WTC11 (cell line): ENCODE data around the gene RAB24. TPM values are rescaled to one million over a fixed set of nuclear protein-coding genes. Genes with fewer than 3 reads are reported as not detected.
A peak's percentile ranks its signal among the peaks of the same experiment; 100 is the strongest.

Experiments
- ATAC-seq: fragments of 200-7000 bp; cut with Tn5 transposase; 2 replicates; pipeline ENCODE4 v1.10.0; 2021; ENCODE audit warnings: mild to moderate bottlenecking, moderate library complexity
- CTCF ChIA-PET: fragments of 300-600 bp; sonication (Branson Sonifier 250); formaldehyde crosslinking; loops from one replicate; lab custom pipeline; 2021; ENCODE audit warnings: antibody characterized with exemption; lab: Charles Lee
- POLR2A ChIA-PET: fragments of 350-600 bp; sonication (Branson Sonifier 250); formaldehyde crosslinking; loops from one replicate; lab custom pipeline; 2021; ENCODE audit warnings: antibody characterized with exemption; lab: Charles Lee
- DNase-seq: peaks from one replicate; pipeline ENCODE4 v3.0.0; 2021; ENCODE audit warnings: low spot score
- H3K27ac Mint-ChIP-seq: 2 replicates; pipeline ENCODE4 v1.8.0; 2021; ENCODE audit warnings: mixed read lengths
- H3K27me3 Mint-ChIP-seq: 2 replicates; pipeline ENCODE4 v1.8.0; 2021; ENCODE audit warnings: low read depth, mild to moderate bottlenecking, moderate library complexity, mixed read lengths
- H3K36me3 Mint-ChIP-seq: 2 replicates; pipeline ENCODE4 v1.8.0; 2021; ENCODE audit warnings: mixed read lengths
- H3K4me1 Mint-ChIP-seq: 2 replicates; pipeline ENCODE4 v1.8.0; 2022; ENCODE audit warnings: mixed read lengths
- H3K4me3 Mint-ChIP-seq: 2 replicates; pipeline ENCODE4 v1.8.0; 2021; ENCODE audit warnings: mild to moderate bottlenecking, moderate library complexity, mixed read lengths
- H3K9me3 Mint-ChIP-seq: 2 replicates; pipeline ENCODE4 v1.8.0; 2021; ENCODE audit warnings: mixed read lengths
- ATF1 ChIP-seq: sonication (generic); formaldehyde crosslinking; IDR thresholded peaks from 2 replicates; pipeline ENCODE4 v1.8.1; 2023; ENCODE audit warnings: mild to moderate bottlenecking, moderate library complexity, missing genetic modification reagents
- ATF3 ChIP-seq: sonication (generic); formaldehyde crosslinking; conservative IDR thresholded peaks from 2 replicates; pipeline ENCODE4 v1.8.1; 2022; ENCODE audit warnings: mild to moderate bottlenecking, missing genetic modification reagents
- CREM ChIP-seq: sonication (generic); formaldehyde crosslinking; IDR thresholded peaks from 2 replicates; pipeline ENCODE4 v1.8.1; 2022; ENCODE audit warnings: mild to moderate bottlenecking, missing genetic modification reagents, moderate library complexity
- E2F4 ChIP-seq: sonication (generic); formaldehyde crosslinking; IDR thresholded peaks from 2 replicates; pipeline ENCODE4 v1.8.1; 2022; ENCODE audit warnings: low read depth, mild to moderate bottlenecking, moderate library complexity, missing genetic modification reagents, borderline replicate concordance
- E2F5 ChIP-seq: sonication (generic); formaldehyde crosslinking; IDR thresholded peaks from 2 replicates; pipeline ENCODE4 v1.8.1; 2022; ENCODE audit warnings: mild to moderate bottlenecking, moderate library complexity, missing genetic modification reagents
- FOXJ3 ChIP-seq: sonication (generic); formaldehyde crosslinking; IDR thresholded peaks from 2 replicates; pipeline ENCODE4 v1.9.0; 2021; ENCODE audit warnings: missing genetic modification reagents, mild to moderate bottlenecking, borderline replicate concordance
- IRF2 ChIP-seq: sonication (generic); formaldehyde crosslinking; IDR thresholded peaks from 2 replicates; pipeline ENCODE4 v1.8.0; 2022; ENCODE audit warnings: low read depth, missing genetic modification reagents, borderline replicate concordance
- JUN ChIP-seq: sonication (generic); formaldehyde crosslinking; IDR thresholded peaks from 2 replicates; pipeline ENCODE4 v1.8.0; 2023; ENCODE audit warnings: mild to moderate bottlenecking, missing genetic modification reagents
- MYBL2 ChIP-seq: sonication (generic); formaldehyde crosslinking; IDR thresholded peaks from 2 replicates; pipeline ENCODE4 v1.8.1; 2023; ENCODE audit warnings: mild to moderate bottlenecking, moderate library complexity, missing genetic modification reagents
- NFYB ChIP-seq: sonication (generic); formaldehyde crosslinking; conservative IDR thresholded peaks from 2 replicates; pipeline ENCODE4 v1.8.0; 2022; ENCODE audit warnings: low read depth, missing genetic modification reagents
- OVOL2 ChIP-seq: fragments of 250-450 bp; sonication (Bioruptor Pico); IDR thresholded peaks from 2 replicates; pipeline ENCODE4 v1.9.0; 2021; ENCODE audit warnings: mild to moderate bottlenecking, borderline replicate concordance
- RELA ChIP-seq: sonication (generic); formaldehyde crosslinking; IDR thresholded peaks from 2 replicates; pipeline ENCODE4 v1.8.1; 2022; ENCODE audit warnings: missing genetic modification reagents, mild to moderate bottlenecking, borderline replicate concordance
- RORB ChIP-seq: fragments of 250-450 bp; sonication (Bioruptor Pico); IDR thresholded peaks from 2 replicates; pipeline ENCODE4 v1.9.0; 2021; ENCODE audit warnings: mild to moderate bottlenecking
- TCF7 ChIP-seq: sonication (generic); formaldehyde crosslinking; IDR thresholded peaks from 2 replicates; pipeline ENCODE4 v1.8.0; 2022; ENCODE audit warnings: mild to moderate bottlenecking, low read depth, missing genetic modification reagents, moderate library complexity
- TP53 ChIP-seq: sonication (generic); formaldehyde crosslinking; IDR thresholded peaks from 2 replicates; pipeline ENCODE4 v1.8.1; 2023; ENCODE audit warnings: mild to moderate bottlenecking, missing genetic modification reagents
- ZBTB43 ChIP-seq: sonication (generic); formaldehyde crosslinking; IDR thresholded peaks from 2 replicates; pipeline ENCODE4 v1.8.1; 2023; ENCODE audit warnings: mild to moderate bottlenecking, missing genetic modification reagents
- ZNF219 ChIP-seq: sonication (generic); formaldehyde crosslinking; IDR thresholded peaks from 2 replicates; pipeline ENCODE4 v1.8.0; 2023; ENCODE audit warnings: missing genetic modification reagents, mild to moderate bottlenecking, borderline replicate concordance
- ZNF281 ChIP-seq: sonication (generic); formaldehyde crosslinking; IDR thresholded peaks from 2 replicates; pipeline ENCODE4 v1.8.0; 2023; ENCODE audit warnings: mild to moderate bottlenecking, missing genetic modification reagents
- ZNF317 ChIP-seq: sonication (generic); formaldehyde crosslinking; IDR thresholded peaks from 2 replicates; pipeline ENCODE4 v1.8.1; 2023; ENCODE audit warnings: low read depth, mild to moderate bottlenecking, moderate library complexity, missing genetic modification reagents, borderline replicate concordance
- ZNF396 ChIP-seq: fragments of 250-450 bp; sonication (Bioruptor Pico); IDR thresholded peaks from 2 replicates; pipeline ENCODE4 v1.8.0; 2021; ENCODE audit warnings: mild to moderate bottlenecking, moderate library complexity, borderline replicate concordance
- ZNF425 ChIP-seq: fragments of 250-450 bp; sonication (Bioruptor Pico); conservative IDR thresholded peaks from 2 replicates; pipeline ENCODE4 v1.9.0; 2021; ENCODE audit warnings: mild to moderate bottlenecking
- ZNF671 ChIP-seq: fragments of 250-450 bp; sonication (Bioruptor Pico); IDR thresholded peaks from 2 replicates; pipeline ENCODE4 v1.8.0; 2021; ENCODE audit warnings: mild to moderate bottlenecking
- ZSCAN18 ChIP-seq: fragments of 250-450 bp; sonication (Bioruptor Pico); IDR thresholded peaks from 2 replicates; pipeline ENCODE4 v2.1.2; 2022; ENCODE audit warnings: mild to moderate bottlenecking, moderate library complexity
- total RNA-seq: library from RNA; stranded (reverse); gene quantifications from 3 replicates; pipeline ENCODE4 v1.2.3, GENCODE V29; 2021

Gene RAB24
- total RNA-seq, 1 experiment from 2014 or later: 37.0 TPM

GRCh38 chr5:177312649-177313181 is 9.2 kb upstream of the RAB24 start (continued):
- TF ChIP-seq ZNF281 (CRISPR knock-in tag) (peak; percentile 64; the same call in 1 of the 2 replicates), JUN (CRISPR knock-in tag) (no peak), IRF2 (CRISPR knock-in tag) (no peak)
- TF ChIP-seq, all 79 proteins: peak for 7

GRCh38 chr5:177311723-177312648 is 8.5 kb upstream of the RAB24 start, which contains the start of gene MXD3:
TSS of gene MXD3 (minus strand) at chr5:177311898. CDS start at chr5:177311830, 68 bp downstream.
- no peaks in the 10 kb centered on the region for H3K27me3 Mint-ChIP-seq
- H3K4me3 Mint-ChIP-seq: peak within 1 kb of the TSS; percentile 84
- ChIA-PET POLR2A (interaction anchor here (0.6 to 2.3 kb wide), 4 partner anchors 8 to 114 kb away, joined by 3 to 8 read pairs (median 4); partner anchors contain the start of genes GRK6, PRELID1 and RAB24), CTCF (interaction anchor here (0.5 to 4.5 kb wide), 22 partner anchors 10 to 200 kb away, joined by 3 to 91 read pairs (median 5); partner anchors contain the start of genes PDLIM7 and PRR7)
- DNase-seq (peak; percentile 99), ATAC-seq (peak; percentile 71)
- H3K27ac Mint-ChIP-seq: peak within 1 kb of the TSS; percentile 32; the same call in 1 of the 2 replicates
- H3K36me3 Mint-ChIP-seq: peaks cover 2% of the 10 kb centered on the region
- peaks cover 18% of the 10 kb centered on the region for H3K4me1 Mint-ChIP-seq
- H3K9me3 Mint-ChIP-seq: no peaks in the 10 kb centered on the region
- TF ChIP-seq ZNF396 (CRISPR knock-in tag) (no peak), IRF2 (CRISPR knock-in tag) (no peak), TP53 (CRISPR knock-in tag) (peak; percentile 66; the same call in 1 of the 2 replicates), MYBL2 (peak; percentile 95), ZNF671 (CRISPR knock-in tag) (no peak), RORB (CRISPR knock-in tag) (no peak), NFYB (peak; percentile 91), E2F4 (CRISPR knock-in tag) (peak; percentile 92; the same call in 1 of the 2 replicates), ATF3 (no peak), CREM (CRISPR knock-in tag) (peak; percentile 43; the same call in 1 of the 2 replicates), ZSCAN18 (no peak), JUN (CRISPR knock-in tag) (no peak), ZNF425 (CRISPR knock-in tag) (no peak), TCF7 (CRISPR knock-in tag) (no peak), E2F5 (CRISPR knock-in tag) (peak; percentile 89), RELA (CRISPR knock-in tag) (0 out of 2 replicates have a peak, but pooled peaks have one; percentile 41), ZBTB43 (peak; percentile 35; the same call in 1 of the 2 replicates), ZNF219 (CRISPR knock-in tag) (no peak), ATF1 (CRISPR knock-in tag) (no peak), OVOL2 (CRISPR knock-in tag) (no peak), ZNF317 (no peak), FOXJ3 (CRISPR knock-in tag) (no peak)
